ENCODE data around the gene MICAL2. TPM values are rescaled to one million over a fixed set of nuclear protein-coding genes. Genes with fewer than 3 reads are reported as not detected.

The MICAL2 gene
- total RNA-seq, 1 experiment from 2014 or later: 151 TPM

- no peak for TF ChIP-seq CTCF (IDR thresholded peaks at IDR 0.05; ENCODE audit: unreplicated experiment)
- H3K27me3 Mint-ChIP-seq (ENCODE audit: insufficient read depth, unreplicated experiment): no peaks in the 10 kb centered on the region
- CTCF ChIA-PET: interaction anchor here (1.0 to 2.2 kb wide), 2 partner anchors 21 to 57 kb away, joined by 4 to 10 read pairs; no protein-coding TSS in a partner anchor
- no peak overlapping the region for H3K27ac Mint-ChIP-seq (ENCODE audit: low read depth, unreplicated experiment)
- peaks cover 29% of the 10 kb centered on the region for H3K4me1 Mint-ChIP-seq (ENCODE audit: insufficient read depth, unreplicated experiment)
- no peak for DNase-seq (ENCODE audit: unreplicated experiment)
- POLR2A ChIA-PET: interaction anchor here (1.2 kb wide), 1 partner anchor 13 kb away, joined by 3 read pairs; no protein-coding TSS in a partner anchor
- peaks cover 51% of the 10 kb centered on the region for H3K36me3 Mint-ChIP-seq (ENCODE audit: insufficient read depth, unreplicated experiment)
- no peak overlapping the region for H3K4me3 Mint-ChIP-seq (ENCODE audit: unreplicated experiment)
- no peaks in the 10 kb centered on the region for H3K9me3 Mint-ChIP-seq (ENCODE audit: unreplicated experiment)
- intact Hi-C loops (cut with micrococcal nuclease): no loop called here
- BruUV-seq (replicated peaks): no TSS peak
These were observed 105.7 kb downstream of the MICAL2 start for GRCh38 chr11:12216041-12216451.

- peaks cover 44% of the 10 kb centered on the region for H3K36me3 Mint-ChIP-seq (ENCODE audit: insufficient read depth, unreplicated experiment)
- H3K27ac Mint-ChIP-seq (ENCODE audit: low read depth, unreplicated experiment): no peak overlapping the region
- peaks cover 29% of the 10 kb centered on the region for H3K4me1 Mint-ChIP-seq (ENCODE audit: insufficient read depth, unreplicated experiment)
- DNase-seq (ENCODE audit: unreplicated experiment): no peak
- no peaks in the 10 kb centered on the region for H3K9me3 Mint-ChIP-seq (ENCODE audit: unreplicated experiment)
- H3K27me3 Mint-ChIP-seq (ENCODE audit: insufficient read depth, unreplicated experiment): no peaks in the 10 kb centered on the region
- no peak overlapping the region for H3K4me3 Mint-ChIP-seq (ENCODE audit: unreplicated experiment)
- POLR2A ChIA-PET: interaction anchor here (0.6 kb wide), 1 partner anchor 8 kb away, joined by 3 read pairs; no protein-coding TSS in a partner anchor
- intact Hi-C loops (cut with micrococcal nuclease): no loop called here
- no peak for TF ChIP-seq CTCF (IDR thresholded peaks at IDR 0.05; ENCODE audit: unreplicated experiment)
- no TSS peak for BruUV-seq (replicated peaks)
- CTCF ChIA-PET: no interaction called here
These were observed 106.4 kb downstream of the MICAL2 start for GRCh38 chr11:12216671-12217374.

- BruUV-seq (replicated peaks): no TSS peak
- Mint-ChIP-seq H3K27me3 (ENCODE audit: insufficient read depth, unreplicated experiment) (no peaks in the 10 kb centered on the region), H3K4me1 (ENCODE audit: insufficient read depth, unreplicated experiment) (peaks cover 24% of the 10 kb centered on the region), H3K36me3 (ENCODE audit: insufficient read depth, unreplicated experiment) (peaks cover 47% of the 10 kb centered on the region), H3K27ac (ENCODE audit: low read depth, unreplicated experiment) (no peak overlapping the region), H3K9me3 (ENCODE audit: unreplicated experiment) (no peaks in the 10 kb centered on the region), H3K4me3 (ENCODE audit: unreplicated experiment) (no peak overlapping the region)
- TF ChIP-seq CTCF (IDR thresholded peaks at IDR 0.05; ENCODE audit: unreplicated experiment): no peak
- CTCF ChIA-PET: no interaction called here
- intact Hi-C loops (cut with micrococcal nuclease): no loop called here
- POLR2A ChIA-PET: no interaction called here
- DNase-seq (ENCODE audit: unreplicated experiment): no peak
These were observed 107.5 kb downstream of the MICAL2 start for GRCh38 chr11:12217879-12218278.

GRCh38 chr11:12218909-12219308 is 108.5 kb downstream of the MICAL2 start:
- Mint-ChIP-seq H3K4me1 (ENCODE audit: insufficient read depth, unreplicated experiment) (peaks cover 22% of the 10 kb centered on the region), H3K4me3 (ENCODE audit: unreplicated experiment) (no peak overlapping the region), H3K9me3 (ENCODE audit: unreplicated experiment) (no peaks in the 10 kb centered on the region), H3K27me3 (ENCODE audit: insufficient read depth, unreplicated experiment) (no peaks in the 10 kb centered on the region), H3K36me3 (ENCODE audit: insufficient read depth, unreplicated experiment) (peaks cover 50% of the 10 kb centered on the region), H3K27ac (ENCODE audit: low read depth, unreplicated experiment) (no peak overlapping the region)
- DNase-seq (ENCODE audit: unreplicated experiment): no peak
- no peak for TF ChIP-seq CTCF (IDR thresholded peaks at IDR 0.05; ENCODE audit: unreplicated experiment)
- CTCF ChIA-PET: interaction anchor here (0.6 kb wide), 1 partner anchor 77 kb away, joined by 4 read pairs; no protein-coding TSS in a partner anchor
- intact Hi-C loops (cut with micrococcal nuclease): no loop called here
- BruUV-seq (replicated peaks): no TSS peak
- POLR2A ChIA-PET: no interaction called here

All from MCF 10A (cell line).